ENCODE measurements around the gene ANKS3.

The ANKS3 gene

GRCh38 chr16:4659363-4660353, 74.4 kb downstream of the ANKS3 start:
- H3K36me3 ChIP-seq, result peaks cover 88% of the 10 kb centered on the region
- no peaks in the 10 kb centered on the region for H3K9me3 ChIP-seq
- no peak overlapping the region for H3K4me3 ChIP-seq (ENCODE audit: low read depth in 1 of 2, low read length in 1 of 2)
- no peaks in the 10 kb centered on the region for H3K27me3 ChIP-seq
- peaks cover 24 to 31% of the 10 kb centered on the region in 2 experiments for H3K4me1 ChIP-seq (ENCODE audit: control insufficient read depth in 1 of 2, insufficient read depth in 1 of 2, low read depth in 1 of 2, low read length in 1 of 2)
- no peak for TF ChIP-seq CTCF (IDR thresholded peaks at IDR 0.05)
- no peak overlapping the region for H3K27ac ChIP-seq

DNA sequence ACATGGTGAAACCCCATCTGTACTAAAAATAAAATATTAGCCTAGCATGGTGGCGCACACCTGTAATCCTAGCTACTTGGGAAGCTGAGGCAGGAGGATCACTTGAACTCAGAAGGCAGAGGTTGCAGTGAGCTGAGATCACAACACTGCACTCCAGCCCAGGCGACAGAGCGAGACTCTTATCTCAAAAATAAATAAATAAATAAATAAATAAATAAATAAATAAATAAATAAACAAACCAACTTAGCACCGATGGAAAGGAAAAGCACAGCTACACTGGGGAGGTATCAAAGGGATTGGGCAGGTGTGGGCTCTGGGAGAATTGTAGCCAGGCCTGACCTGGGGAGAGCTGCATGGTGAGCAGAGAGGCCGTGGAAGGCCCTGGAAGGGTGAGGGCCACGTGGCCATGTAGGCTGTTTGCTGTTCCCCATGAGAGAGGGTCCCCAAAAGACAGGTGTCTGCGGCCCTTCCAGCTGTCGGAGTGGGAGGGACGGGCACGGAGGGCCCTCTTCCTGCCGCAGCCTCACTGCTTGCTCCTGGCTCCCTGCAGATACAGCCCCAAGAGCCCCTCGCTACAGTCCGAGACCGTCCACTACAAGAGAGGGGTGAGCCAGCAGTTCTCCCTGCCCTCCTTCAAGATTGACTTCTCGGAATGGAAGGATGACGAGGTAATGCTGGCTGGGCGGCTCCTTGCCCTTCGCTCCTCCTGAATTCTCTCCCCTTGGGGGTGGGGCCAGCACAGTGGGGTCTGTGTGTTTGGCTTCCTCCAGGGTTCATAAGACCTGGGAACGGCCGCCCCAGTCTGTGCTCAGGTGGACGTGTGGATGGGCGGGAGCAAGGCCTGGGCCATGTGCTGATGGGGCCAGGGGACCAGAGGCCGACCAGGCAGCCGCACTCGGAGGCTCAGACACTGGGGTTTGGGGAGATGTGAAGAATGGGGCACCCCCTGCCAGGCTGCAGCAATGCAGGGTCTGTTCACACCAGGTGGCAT, 77.1 kb downstream of the ANKS3 start:
- H3K9me3 ChIP-seq, result no peaks in the 10 kb centered on the region
- H3K27ac ChIP-seq, result no peak overlapping the region
- no peak overlapping the region for H3K4me3 ChIP-seq (ENCODE audit: low read depth in 1 of 2, low read length in 1 of 2)
- no peak for TF ChIP-seq CTCF (IDR thresholded peaks at IDR 0.05)
- H3K36me3 ChIP-seq, result peaks cover 99% of the 10 kb centered on the region
- H3K4me1 ChIP-seq (ENCODE audit: control insufficient read depth in 1 of 2, insufficient read depth in 1 of 2, low read depth in 1 of 2, low read length in 1 of 2), result peaks cover 0 to 8% of the 10 kb centered on the region in 2 experiments
- no peaks in the 10 kb centered on the region for H3K27me3 ChIP-seq

GRCh38 chr16:4656221-4656620, 77.8 kb downstream of the ANKS3 start:
- Histone ChIP-seq H3K27ac (no peak overlapping the region), H3K36me3 (peaks cover 99% of the 10 kb centered on the region)

GRCh38 chr16:4655801-4656200, 78.3 kb downstream of the ANKS3 start:
- no peaks in the 10 kb centered on the region for H3K4me1 ChIP-seq (ENCODE audit: control insufficient read depth in 1 of 2, insufficient read depth in 1 of 2, low read depth in 1 of 2, low read length in 1 of 2)
- H3K4me3 ChIP-seq (ENCODE audit: low read depth in 1 of 2, low read length in 1 of 2), result no peak overlapping the region
- no peak overlapping the region for H3K27ac ChIP-seq
- H3K36me3 ChIP-seq, result peaks cover 99% of the 10 kb centered on the region
- no peak for TF ChIP-seq CTCF (IDR thresholded peaks at IDR 0.05)
- H3K27me3 ChIP-seq, result no peaks in the 10 kb centered on the region
- H3K9me3 ChIP-seq, result no peaks in the 10 kb centered on the region

More at GRCh38 chr16:4656221-4656620, 77.8 kb downstream of the ANKS3 start:
- Histone ChIP-seq H3K27me3 (no peaks in the 10 kb centered on the region), H3K9me3 (no peaks in the 10 kb centered on the region), H3K4me1 (ENCODE audit: control insufficient read depth in 1 of 2, insufficient read depth in 1 of 2, low read depth in 1 of 2, low read length in 1 of 2) (peaks cover 0 to 2% of the 10 kb centered on the region in 2 experiments), H3K4me3 (ENCODE audit: low read depth in 1 of 2, low read length in 1 of 2) (no peak overlapping the region)
- no peak for TF ChIP-seq CTCF (IDR thresholded peaks at IDR 0.05)

GRCh38 chr16:4654964-4655590, 79.0 kb downstream of the ANKS3 start:
- peaks cover 98% of the 10 kb centered on the region for H3K36me3 ChIP-seq
- H3K4me3 ChIP-seq (ENCODE audit: low read depth in 1 of 2, low read length in 1 of 2), result no peak overlapping the region

More at GRCh38 chr16:4654964-4655590, 79.0 kb downstream of the ANKS3 start:
- Histone ChIP-seq H3K27me3 (no peaks in the 10 kb centered on the region), H3K9me3 (no peaks in the 10 kb centered on the region), H3K4me1 (ENCODE audit: control insufficient read depth in 1 of 2, insufficient read depth in 1 of 2, low read depth in 1 of 2, low read length in 1 of 2) (peaks cover 3 to 6% of the 10 kb centered on the region in 2 experiments), H3K27ac (no peak overlapping the region)
- no peak for TF ChIP-seq CTCF (IDR thresholded peaks at IDR 0.05)
